Memory B cell (primary cell): ENCODE data around the gene LRRN3.

Experiments used
- ATAC-seq: fragments of 150-1000 bp; cut with Tn5 transposase; 2 replicates; pipeline ENCODE4 v1.10.0; 2021; ENCODE audit warnings: low read depth, mild to moderate bottlenecking, moderate library complexity
- DNase-seq, 2 donors: peaks; one replicate each; pipeline ENCODE4 v3.0.0; 2022; ENCODE audit warnings: low spot score in 2 of 2
- H3K27ac Mint-ChIP-seq: one replicate; pipeline ENCODE4 v1.8.0; 2022; ENCODE audit warnings: mild to moderate bottlenecking, moderate library complexity, mixed read lengths
- H3K27me3 Mint-ChIP-seq: one replicate; pipeline ENCODE4 v1.8.0; 2022; ENCODE audit warnings: mixed read lengths
- H3K36me3 Mint-ChIP-seq: one replicate; pipeline ENCODE4 v1.8.0; 2022; ENCODE audit warnings: mild to moderate bottlenecking, mixed read lengths
- H3K4me1 Mint-ChIP-seq: one replicate; pipeline ENCODE4 v1.8.0; 2022; ENCODE audit warnings: mixed read lengths
- H3K4me3 Mint-ChIP-seq: one replicate; pipeline ENCODE4 v1.8.0; 2022; ENCODE audit warnings: mild to moderate bottlenecking, moderate library complexity, mixed read lengths
- H3K9me3 Mint-ChIP-seq: one replicate; pipeline ENCODE4 v1.8.0; 2022; ENCODE audit warnings: mixed read lengths

LRRN3 gene

GRCh38 chr7:111090846-111091245, at the start of gene LRRN3:
Gene LRRN3, plus strand, starts transcription at chr7:111091127. Its CDS starts 31,646 bp downstream, at chr7:111122773.
- Mint-ChIP-seq H3K27me3 (no peaks in the 10 kb centered on the region), H3K27ac (no peak within 1 kb of the TSS), H3K4me1 (peaks cover 5% of the 10 kb centered on the region), H3K36me3 (no peaks in the 10 kb centered on the region), H3K9me3 (no peaks in the 10 kb centered on the region), H3K4me3 (no peak within 1 kb of the TSS)
- DNase-seq (no peak), ATAC-seq (no peak)

- H3K4me3 Mint-ChIP-seq, result no peak overlapping the region
- H3K27ac Mint-ChIP-seq, result no peak overlapping the region
- H3K36me3 Mint-ChIP-seq, result no peaks in the 10 kb centered on the region
- no peaks in the 10 kb centered on the region for H3K27me3 Mint-ChIP-seq
- H3K4me1 Mint-ChIP-seq, result peaks cover 3% of the 10 kb centered on the region
- DNase-seq (no peak), ATAC-seq (no peak)
- no peaks in the 10 kb centered on the region for H3K9me3 Mint-ChIP-seq
These were observed 49.4 kb upstream of the LRRN3 start for GRCh38 chr7:111041577-111041976.

- H3K9me3 Mint-ChIP-seq, result no peaks in the 10 kb centered on the region
- peaks cover 3% of the 10 kb centered on the region for H3K4me1 Mint-ChIP-seq
- H3K27ac Mint-ChIP-seq, result no peak overlapping the region
- no peaks in the 10 kb centered on the region for H3K36me3 Mint-ChIP-seq
- H3K27me3 Mint-ChIP-seq, result no peaks in the 10 kb centered on the region
- H3K4me3 Mint-ChIP-seq, result no peak overlapping the region
- ATAC-seq, result no peak
- DNase-seq, result no peak
These were observed 48.1 kb upstream of the LRRN3 start for GRCh38 chr7:111042842-111043241.

- Mint-ChIP-seq H3K4me3 (no peak overlapping the region), H3K36me3 (peaks cover 2% of the 10 kb centered on the region), H3K27ac (no peak overlapping the region), H3K4me1 (peaks cover 3% of the 10 kb centered on the region), H3K27me3 (no peaks in the 10 kb centered on the region), H3K9me3 (no peaks in the 10 kb centered on the region)
- DNase-seq (no peak), ATAC-seq (no peak)
These were observed 47.4 kb upstream of the LRRN3 start for GRCh38 chr7:111043561-111043960.

- Mint-ChIP-seq H3K36me3 (peaks cover 2% of the 10 kb centered on the region), H3K4me1 (peaks cover 3% of the 10 kb centered on the region), H3K27ac (no peak overlapping the region), H3K27me3 (no peaks in the 10 kb centered on the region), H3K9me3 (no peaks in the 10 kb centered on the region), H3K4me3 (no peak overlapping the region)
- ATAC-seq (no peak), DNase-seq (no peak)
These were observed 45.5 kb upstream of the LRRN3 start for GRCh38 chr7:111045449-111045848.

GRCh38 chr7:111047595-111047994, 43.3 kb upstream of the LRRN3 start:
- Mint-ChIP-seq H3K36me3 (peaks cover 2% of the 10 kb centered on the region), H3K4me1 (no peaks in the 10 kb centered on the region), H3K4me3 (no peak overlapping the region), H3K9me3 (no peaks in the 10 kb centered on the region), H3K27ac (no peak overlapping the region), H3K27me3 (no peaks in the 10 kb centered on the region)
- DNase-seq, result no peak
- no peak for ATAC-seq

- ATAC-seq, result no peak
These were observed 40.8 kb upstream of the LRRN3 start for GRCh38 chr7:111049971-111050680.

GRCh38 chr7:111050875-111051416, 40.0 kb upstream of the LRRN3 start:
- no peak for ATAC-seq
- no peaks in the 10 kb centered on the region for H3K4me1 Mint-ChIP-seq
- no peaks in the 10 kb centered on the region for H3K9me3 Mint-ChIP-seq

More at GRCh38 chr7:111049971-111050680, 40.8 kb upstream of the LRRN3 start:
- Mint-ChIP-seq H3K27ac (no peak overlapping the region), H3K9me3 (no peaks in the 10 kb centered on the region), H3K27me3 (no peaks in the 10 kb centered on the region), H3K4me3 (no peak overlapping the region), H3K4me1 (no peaks in the 10 kb centered on the region), H3K36me3 (peaks cover 2% of the 10 kb centered on the region)
- DNase-seq, result no peak

GRCh38 chr7:111051832-111052231, 39.1 kb upstream of the LRRN3 start:
- H3K27ac Mint-ChIP-seq, result no peak overlapping the region
- H3K4me3 Mint-ChIP-seq, result no peak overlapping the region
- H3K36me3 Mint-ChIP-seq, result peaks cover 2% of the 10 kb centered on the region
- no peaks in the 10 kb centered on the region for H3K4me1 Mint-ChIP-seq
- no peak for DNase-seq
- no peaks in the 10 kb centered on the region for H3K27me3 Mint-ChIP-seq
- no peak for ATAC-seq
- no peaks in the 10 kb centered on the region for H3K9me3 Mint-ChIP-seq

More at GRCh38 chr7:111050875-111051416, 40.0 kb upstream of the LRRN3 start:
- peaks cover 2% of the 10 kb centered on the region for H3K36me3 Mint-ChIP-seq
- DNase-seq, result no peak
- no peaks in the 10 kb centered on the region for H3K27me3 Mint-ChIP-seq
- H3K4me3 Mint-ChIP-seq, result no peak overlapping the region
- H3K27ac Mint-ChIP-seq, result no peak overlapping the region

GRCh38 chr7:111053035-111053434, 37.9 kb upstream of the LRRN3 start:
- Mint-ChIP-seq H3K9me3 (no peaks in the 10 kb centered on the region), H3K27me3 (no peaks in the 10 kb centered on the region), H3K4me3 (no peak overlapping the region), H3K27ac (no peak overlapping the region), H3K36me3 (peaks cover 2% of the 10 kb centered on the region), H3K4me1 (no peaks in the 10 kb centered on the region)
- DNase-seq (no peak), ATAC-seq (no peak)

- ATAC-seq (no peak), DNase-seq (no peak)
- H3K9me3 Mint-ChIP-seq, result no peaks in the 10 kb centered on the region
- no peaks in the 10 kb centered on the region for H3K27me3 Mint-ChIP-seq
- H3K4me3 Mint-ChIP-seq, result no peak overlapping the region
- H3K4me1 Mint-ChIP-seq, result no peaks in the 10 kb centered on the region
- no peaks in the 10 kb centered on the region for H3K36me3 Mint-ChIP-seq
- H3K27ac Mint-ChIP-seq, result no peak overlapping the region
These were observed 34.6 kb upstream of the LRRN3 start for GRCh38 chr7:111056371-111056770.

GRCh38 chr7:111057066-111057465, 33.9 kb upstream of the LRRN3 start:
- Mint-ChIP-seq H3K27me3 (no peaks in the 10 kb centered on the region), H3K4me1 (no peaks in the 10 kb centered on the region), H3K4me3 (no peak overlapping the region), H3K36me3 (peaks cover 2% of the 10 kb centered on the region), H3K9me3 (no peaks in the 10 kb centered on the region), H3K27ac (no peak overlapping the region)
- ATAC-seq (no peak), DNase-seq (no peak)

- no peak overlapping the region for H3K4me3 Mint-ChIP-seq
- H3K4me1 Mint-ChIP-seq, result no peaks in the 10 kb centered on the region
- no peak overlapping the region for H3K27ac Mint-ChIP-seq
- H3K27me3 Mint-ChIP-seq, result no peaks in the 10 kb centered on the region
- DNase-seq (no peak), ATAC-seq (no peak)
- H3K9me3 Mint-ChIP-seq, result peaks cover 8% of the 10 kb centered on the region
- H3K36me3 Mint-ChIP-seq, result peaks cover 13% of the 10 kb centered on the region
These were observed 31.1 kb upstream of the LRRN3 start for GRCh38 chr7:111059833-111060232.

- H3K27me3 Mint-ChIP-seq, result no peaks in the 10 kb centered on the region
- peaks cover 10% of the 10 kb centered on the region for H3K9me3 Mint-ChIP-seq
- no peaks in the 10 kb centered on the region for H3K4me1 Mint-ChIP-seq
- DNase-seq, result no peak
- no peak overlapping the region for H3K27ac Mint-ChIP-seq
- H3K4me3 Mint-ChIP-seq, result no peak overlapping the region
- peaks cover 15% of the 10 kb centered on the region for H3K36me3 Mint-ChIP-seq
- no peak for ATAC-seq
These were observed 27.8 kb upstream of the LRRN3 start for GRCh38 chr7:111063166-111063565.

- DNase-seq (no peak), ATAC-seq (no peak)
- Mint-ChIP-seq H3K36me3 (peaks cover 13% of the 10 kb centered on the region), H3K27ac (no peak overlapping the region), H3K4me1 (peaks cover 2% of the 10 kb centered on the region), H3K4me3 (no peak overlapping the region), H3K27me3 (no peaks in the 10 kb centered on the region), H3K9me3 (peaks cover 10% of the 10 kb centered on the region)
These were observed 23.7 kb upstream of the LRRN3 start for GRCh38 chr7:111067251-111067650.
